K562 (cell line): ENCODE measurements around the gene TLK2. TPM values are rescaled to one million over a fixed set of nuclear protein-coding genes. Genes with fewer than 3 reads are reported as not detected.
"Not testable (repeated sequence)": the region's sequence is repeated elsewhere in the genome, so short reads cannot be mapped to it uniquely, and the experiment has no call there.

Experiments used
- ATAC-seq: fragments of 200-7000 bp; cut with Tn5 transposase; 3 replicates; pipeline ENCODE4 v1.9.1; 2020; ENCODE audit warnings: moderate library complexity
- BruUV-seq: library from RNA; stranded (reverse); fragments of 400-500 nt; replicated peaks from 2 replicates; lab custom pipeline; 2021; lab: Mats Ljungman, UMichigan
- CTCF ChIA-PET: fragments of 300-600 bp; formaldehyde crosslinking; extraction: SDS; loops from one replicate; lab custom pipeline; 2021; ENCODE audit warnings: low intra/inter-chr PET ratio; lab: Yijun Ruan, JAX
- POLR2A ChIA-PET: fragments of 300-600, 350-650 bp; sonication (Branson Sonifier 250); formaldehyde crosslinking; extraction: SDS; loops from one replicate; lab custom pipeline; 2021; ENCODE audit warnings: antibody characterized with exemption, inconsistent platforms; lab: Yijun Ruan, JAX
- DNase-seq, 4 experiments: peaks; one replicate each; pipeline versions ENCODE4 v3.0.0 to v3.0.0-alpha.2; 2011 to 2018; ENCODE audit warnings: low spot score in 3 of 4, mixed read lengths in 3 of 4; ENCODE audit errors: extremely low read depth in 1 of 4
- FAIRE-seq: peaks from 2 replicates; lab custom pipeline; 2011; peaks lifted over from hg19 to GRCh38; lab: Jason Lieb, UNC
- H2AFZ ChIP-seq: 2 replicates; pipeline ENCODE4 v1.6.0; 2011; ENCODE audit warnings: low read depth, low read length, control low read depth, inconsistent platforms
- H3K27ac ChIP-seq: fragments of 200-600 bp; 3 replicates; pipeline ENCODE4 v1.8.0; 2011; ENCODE audit warnings: low read depth, mild to moderate bottlenecking, control low read depth, inconsistent platforms, low read length, moderate library complexity, mixed read lengths; ENCODE audit errors: extremely low read depth
- H3K27me3 ChIP-seq, 2 experiments: fragments of 300-600 bp in 1 of 2; 2 replicates in 1 of 2; 3 replicates in 1 of 2; pipeline versions ENCODE4 v1.6.0 to v1.8.0; 2011; ENCODE audit warnings: inconsistent platforms in 2 of 2, low read length in 2 of 2, mild to moderate bottlenecking in 1 of 2, mixed read lengths in 1 of 2, moderate library complexity in 1 of 2; ENCODE audit not compliant: control insufficient read depth in 2 of 2, insufficient read depth in 2 of 2
- H3K36me3 ChIP-seq: fragments of 300-600 bp; 3 replicates; pipeline ENCODE4 v1.8.0; 2011; ENCODE audit warnings: mild to moderate bottlenecking, low read length, inconsistent platforms; ENCODE audit not compliant: control insufficient read depth, insufficient read depth
- H3K4me1 ChIP-seq, 2 experiments: fragments of 200-600 bp in 1 of 2; replicated peaks in 1 of 2; 2 replicates in 1 of 2; 3 replicates in 1 of 2; pipeline versions ENCODE4 v1.5.1 to v1.8.0; 2011; ENCODE audit warnings: inconsistent platforms in 2 of 2, low read length in 2 of 2, mild to moderate bottlenecking in 1 of 2, mixed read lengths in 1 of 2, moderate library complexity in 1 of 2; ENCODE audit not compliant: control insufficient read depth in 2 of 2, insufficient read depth in 2 of 2
- H3K4me2 ChIP-seq: 2 replicates; pipeline ENCODE4 v1.6.1; 2011; ENCODE audit warnings: low read length, control low read depth, inconsistent platforms, mixed read lengths; ENCODE audit not compliant: insufficient read depth
- H3K4me3 ChIP-seq: fragments of 200-600 bp; sonication (generic), shearing (Covaris generic); 2 replicates; pipeline ENCODE4 v1.5.1; 2016; ENCODE audit warnings: control low read depth, inconsistent platforms
- H3K79me2 ChIP-seq: fragments of 200-600 bp; 3 replicates; pipeline ENCODE4 v1.8.0; 2011; ENCODE audit warnings: low read length, inconsistent platforms; ENCODE audit not compliant: control insufficient read depth, insufficient read depth
- H3K9ac ChIP-seq, 2 experiments: 2 replicates each; pipeline versions ENCODE4 v1.6.0 to v1.6.1; 2011; ENCODE audit warnings: low read depth in 2 of 2, low read length in 2 of 2, control low read depth in 1 of 2, inconsistent platforms in 1 of 2, mild to moderate bottlenecking in 1 of 2, mixed read lengths in 1 of 2; ENCODE audit not compliant: insufficient read depth in 1 of 2
- H3K9me1 ChIP-seq: one replicate; pipeline ENCODE4 v1.6.0; 2011; ENCODE audit warnings: inconsistent platforms, mild to moderate bottlenecking, low read length, moderate library complexity; ENCODE audit not compliant: control insufficient read depth, insufficient read depth
- H3K9me3 ChIP-seq: replicated peaks from 2 replicates; pipeline ENCODE4 v1.5.1; 2011; ENCODE audit warnings: low read depth, low read length, inconsistent platforms; ENCODE audit not compliant: control insufficient read depth, insufficient read depth
- H4K20me1 ChIP-seq: replicated peaks from 2 replicates; pipeline ENCODE4 v1.6.1; 2011; ENCODE audit warnings: low read length, inconsistent platforms, mixed read lengths; ENCODE audit not compliant: control insufficient read depth, insufficient read depth
- WGBS: fragments of 100-300 bp; shearing (Covaris generic); methylation state at CpG from one replicate; pipeline ENCODE4 v1.1.6; 2016; ENCODE audit warnings: low coverage, mixed read lengths; ENCODE audit not compliant: insufficient coverage; ENCODE audit errors: missing lambda C conversion rate; 5-methylcytosine and 5-hydroxymethylcytosine counted together
- in situ Hi-C: fragments of 300-500 bp; cut with MboI; formaldehyde crosslinking; loops from 4 replicates; pipeline ENCODE4 v1.15.0; 2018; ENCODE audit warnings: inconsistent platforms, mixed read lengths
- intact Hi-C: fragments of 100-400 bp; cut with micrococcal nuclease; formaldehyde crosslinking; loops from 2 replicates; pipeline ENCODE4 v1.14.2; 2022
- polyA plus RNA-seq, 8 experiments: library from polyadenylated mRNA; depleted of rRNA in 4 of 8; stranded (reverse) in 5 of 8; unstranded in 3 of 8; fragments of >200 nt; fragmentation: Nextera tagmentation in 2 of 8; fragmentation: Illumina TruSeq in 1 of 8; extraction: Ambion mirVana in 2 of 8; extraction: Trizol in 1 of 8; gene quantifications; 2 replicates each; pipeline versions ENCODE4 v1.2.1 to v1.2.3, GENCODE V29; 2011 to 2014; ENCODE audit warnings: inconsistent platforms in 1 of 8, missing spikeins in 1 of 8
- total RNA-seq, 7 experiments: library from RNA; depleted of rRNA in 6 of 7; stranded (reverse); fragments of >200 nt in 6 of 7; fragmentation: Illumina TruSeq in 2 of 7; extraction: Trizol in 2 of 7; gene quantifications; 2 replicates each; pipeline versions ENCODE4 v1.2.1 to v1.2.3, GENCODE V29; 2011 to 2021; ENCODE audit warnings: low replicate concordance in 1 of 7

Gene TLK2
- total and polyA plus RNA-seq, 9 of the 15 experiments (the other 6 are each of a cell fraction or from before 2014, with no cell fraction given): 10.1 to 51.9 (median 32.4) TPM

GRCh38 chr17:62498796-62499195 lies 20.2 kb downstream of the TLK2 start:
- H3K9me3 ChIP-seq, H3K9me1 ChIP-seq, H3K4me1 ChIP-seq, H3K4me2 ChIP-seq, in situ Hi-C loops, ATAC-seq, DNase-seq, FAIRE-seq, H3K27me3 ChIP-seq, BruUV-seq, CTCF ChIA-PET, H3K9ac ChIP-seq, H4K20me1 ChIP-seq, H3K4me3 ChIP-seq, intact Hi-C loops, H3K27ac ChIP-seq, H2AFZ ChIP-seq, H3K36me3 ChIP-seq: not testable (repeated sequence)
- peaks cover 32% of the 10 kb centered on the region for H3K79me2 ChIP-seq
- POLR2A ChIA-PET: interaction anchor here (0.6 kb wide), 1 partner anchor 596 kb away, joined by 4 read pairs; no protein-coding TSS in a partner anchor
- 76% methylated on average over 8 of the region's 8 CpGs for WGBS

- in situ Hi-C loops, POLR2A ChIA-PET, ATAC-seq, BruUV-seq, DNase-seq, CTCF ChIA-PET, H3K36me3 ChIP-seq, H4K20me1 ChIP-seq, H3K9me1 ChIP-seq, FAIRE-seq, H2AFZ ChIP-seq, H3K9me3 ChIP-seq, H3K4me1 ChIP-seq, H3K27ac ChIP-seq, H3K4me2 ChIP-seq, intact Hi-C loops, H3K27me3 ChIP-seq, H3K4me3 ChIP-seq, H3K9ac ChIP-seq: not testable (repeated sequence)
- peaks cover 31% of the 10 kb centered on the region for H3K79me2 ChIP-seq
- 100% methylated on average over 1 of the region's 1 CpG for WGBS
Observed at GRCh38 chr17:62500463-62500862, 21.8 kb downstream of the TLK2 start.

GRCh38 chr17:62504857-62505256 lies 26.2 kb downstream of the TLK2 start:
- H3K79me2 ChIP-seq: peaks cover 43% of the 10 kb centered on the region
- BruUV-seq, H3K9ac ChIP-seq, H3K4me3 ChIP-seq, in situ Hi-C loops, ATAC-seq, H3K9me1 ChIP-seq, H3K27me3 ChIP-seq, H4K20me1 ChIP-seq, H3K4me1 ChIP-seq, intact Hi-C loops, POLR2A ChIA-PET, FAIRE-seq, H3K4me2 ChIP-seq, DNase-seq, H3K27ac ChIP-seq, H3K9me3 ChIP-seq, H3K36me3 ChIP-seq, CTCF ChIA-PET, H2AFZ ChIP-seq: not testable (repeated sequence)
- 89% methylated on average over 8 of the region's 8 CpGs for WGBS

GRCh38 chr17:62507191-62507836 lies 28.7 kb downstream of the TLK2 start:
- H3K9me1 ChIP-seq, CTCF ChIA-PET, H3K4me2 ChIP-seq, H3K4me1 ChIP-seq, H3K27ac ChIP-seq, DNase-seq, intact Hi-C loops, H3K4me3 ChIP-seq, H2AFZ ChIP-seq, BruUV-seq, H3K9ac ChIP-seq, ATAC-seq, H3K9me3 ChIP-seq, FAIRE-seq, POLR2A ChIA-PET, H4K20me1 ChIP-seq, H3K27me3 ChIP-seq, in situ Hi-C loops, H3K36me3 ChIP-seq: not testable (repeated sequence)
- WGBS: 66% methylated on average over 6 of the region's 6 CpGs
- peaks cover 49% of the 10 kb centered on the region for H3K79me2 ChIP-seq
